ENCODE data around the gene LACTBL1.
A peak's percentile ranks its signal among the peaks of the same experiment; 100 is the strongest.
"Not testable (repeated sequence)": the region's sequence is repeated elsewhere in the genome, so short reads cannot be mapped to it uniquely, and the experiment has no call there.

LACTBL1 gene

DNA sequence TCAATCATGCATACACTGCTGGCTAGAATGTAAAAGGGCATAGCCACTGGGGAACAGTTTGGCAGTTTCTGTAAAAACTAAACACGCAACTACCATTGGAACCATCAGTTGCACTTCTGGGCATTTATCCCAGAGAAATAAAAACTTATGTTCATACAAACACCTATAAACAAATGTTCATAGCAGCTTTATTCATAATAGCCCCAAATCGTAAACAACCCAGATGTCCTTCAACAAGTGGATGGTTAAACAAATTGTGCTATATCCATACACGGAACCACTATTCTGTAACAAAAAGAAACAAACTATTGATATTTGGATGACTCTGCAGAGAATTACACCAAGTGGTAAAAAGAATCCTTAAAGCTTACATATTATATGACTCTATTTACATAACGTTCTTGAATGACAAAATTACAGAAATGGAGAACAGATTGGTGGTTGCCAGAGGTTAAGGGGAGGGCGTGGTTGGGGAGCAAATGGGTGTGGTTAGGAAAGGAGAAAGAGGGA is 22.8 kb downstream of the LACTBL1 start:
- DNase-seq (ENCODE audit: extremely low read depth in 1 of 2, low read depth in 1 of 2) = no peak

DNA sequence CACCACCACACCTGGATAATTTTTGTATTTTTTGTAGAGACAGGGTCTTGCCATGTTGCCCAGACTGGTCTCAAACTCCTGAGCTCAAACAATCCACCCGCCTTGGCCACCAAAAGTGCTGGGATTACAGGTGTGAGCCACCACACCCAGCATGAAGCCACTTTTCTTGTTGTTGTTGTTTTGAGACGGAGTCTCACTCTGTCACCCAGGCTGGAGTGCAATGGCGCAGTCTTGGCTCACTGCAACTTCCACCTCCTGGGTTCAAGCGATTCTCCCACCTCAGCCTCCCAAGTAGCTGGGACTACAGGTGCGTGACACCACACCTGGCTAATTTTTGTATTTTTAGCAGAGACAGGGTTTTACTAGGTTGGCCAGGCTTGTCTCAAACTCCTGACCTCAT is 27.5 kb downstream of the LACTBL1 start:
- DNase-seq (ENCODE audit: extremely low read depth in 1 of 2, low read depth in 1 of 2) = not testable (repeated sequence)

DNA sequence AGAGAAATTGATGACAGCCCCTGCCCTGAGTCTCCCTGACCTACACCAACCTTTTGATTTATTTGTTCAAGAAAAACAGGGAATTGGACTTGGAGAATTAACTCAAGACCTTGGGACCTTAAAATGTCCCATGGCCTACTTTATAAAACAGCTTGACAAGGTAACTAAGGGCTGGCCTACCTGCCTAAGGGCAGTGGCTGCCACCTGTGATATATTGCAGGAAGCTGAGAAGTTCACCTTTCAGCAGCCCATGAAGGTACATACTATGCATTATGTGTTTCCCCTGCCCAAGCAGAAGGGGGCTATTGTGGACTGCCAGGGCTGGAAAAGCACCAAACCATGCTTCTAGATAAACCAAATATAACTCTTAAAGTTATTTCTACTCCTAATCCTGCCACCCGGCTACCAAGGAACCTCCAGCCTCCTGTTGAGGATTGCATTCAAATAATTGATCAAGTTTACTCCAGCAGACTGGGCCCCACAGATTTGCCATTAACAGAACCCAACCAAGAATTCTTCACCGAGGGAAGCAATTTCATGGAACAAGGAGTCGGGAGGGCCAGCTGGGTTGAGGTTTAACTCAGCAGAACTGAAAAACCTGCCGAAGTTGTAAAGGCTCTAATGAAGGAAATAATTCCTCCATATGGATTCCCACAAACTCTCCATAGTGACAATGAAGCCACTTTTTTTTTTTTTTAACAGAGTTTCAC is 28.2 kb downstream of the LACTBL1 start:
- DNase-seq (ENCODE audit: extremely low read depth in 1 of 2, low read depth in 1 of 2) = no peak

DNA sequence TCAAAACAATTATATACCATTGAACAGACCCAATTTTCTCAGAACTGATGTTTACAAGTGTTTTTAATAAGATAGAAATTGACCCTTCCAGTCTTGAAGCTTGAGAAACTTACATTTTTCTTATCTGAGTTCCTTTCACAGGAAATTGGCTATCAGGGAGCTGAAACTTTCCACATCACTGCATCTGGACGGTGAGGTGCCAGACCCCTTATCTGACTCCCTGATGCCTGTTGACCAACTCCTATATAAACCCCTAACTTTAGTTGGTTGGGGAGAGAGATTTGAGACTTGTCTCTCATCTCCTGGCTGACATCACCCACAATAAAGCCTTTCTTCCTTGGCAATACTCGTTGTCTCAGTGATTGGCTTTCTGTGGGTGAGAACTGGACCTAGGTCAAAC is 31.4 kb downstream of the LACTBL1 start:
- DNase-seq (ENCODE audit: extremely low read depth in 1 of 2, low read depth in 1 of 2) = no peak

DNA sequence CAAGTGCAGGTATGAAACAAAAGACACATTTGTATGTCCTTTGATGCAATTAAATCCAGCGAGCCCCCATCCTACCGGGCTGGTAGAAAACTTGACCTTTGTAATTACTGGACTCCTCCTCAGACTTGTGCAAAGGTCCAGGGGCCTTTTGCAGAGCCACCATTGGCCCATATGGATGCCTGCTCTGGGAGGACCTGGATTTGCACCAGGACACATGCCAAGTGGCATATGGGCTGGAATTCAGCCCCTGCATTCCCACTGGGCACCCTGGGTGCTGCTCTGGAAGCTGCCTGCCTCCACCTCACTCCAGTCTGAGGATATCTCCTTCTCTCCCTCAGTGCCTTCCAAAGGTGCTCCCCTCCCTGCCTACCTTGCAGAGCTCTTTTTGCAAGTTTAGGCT is 36.0 kb downstream of the LACTBL1 start:
- DNase-seq (ENCODE audit: extremely low read depth in 1 of 2, low read depth in 1 of 2) = no peak

DNA sequence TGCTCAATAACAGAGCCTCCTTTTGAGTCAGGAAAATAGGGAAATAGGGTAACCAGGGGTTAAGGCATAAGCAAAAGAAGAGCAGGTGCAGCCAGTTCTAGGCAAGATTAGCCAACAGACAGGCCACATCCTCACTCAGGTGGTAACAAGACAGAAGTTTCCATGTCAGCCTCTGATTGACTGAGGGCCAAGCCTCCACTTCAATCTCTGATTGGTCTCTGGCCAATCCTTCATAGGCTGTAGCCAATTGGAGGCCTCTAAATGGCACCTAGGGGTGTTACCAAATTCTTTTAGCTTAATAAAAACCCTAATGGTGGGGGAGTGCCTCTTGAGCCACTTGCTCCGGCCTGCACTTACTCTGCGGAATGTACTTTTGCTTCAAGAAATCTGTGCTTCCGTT is 37.2 kb downstream of the LACTBL1 start:
- no peak for DNase-seq (ENCODE audit: extremely low read depth in 1 of 2, low read depth in 1 of 2)

DNA sequence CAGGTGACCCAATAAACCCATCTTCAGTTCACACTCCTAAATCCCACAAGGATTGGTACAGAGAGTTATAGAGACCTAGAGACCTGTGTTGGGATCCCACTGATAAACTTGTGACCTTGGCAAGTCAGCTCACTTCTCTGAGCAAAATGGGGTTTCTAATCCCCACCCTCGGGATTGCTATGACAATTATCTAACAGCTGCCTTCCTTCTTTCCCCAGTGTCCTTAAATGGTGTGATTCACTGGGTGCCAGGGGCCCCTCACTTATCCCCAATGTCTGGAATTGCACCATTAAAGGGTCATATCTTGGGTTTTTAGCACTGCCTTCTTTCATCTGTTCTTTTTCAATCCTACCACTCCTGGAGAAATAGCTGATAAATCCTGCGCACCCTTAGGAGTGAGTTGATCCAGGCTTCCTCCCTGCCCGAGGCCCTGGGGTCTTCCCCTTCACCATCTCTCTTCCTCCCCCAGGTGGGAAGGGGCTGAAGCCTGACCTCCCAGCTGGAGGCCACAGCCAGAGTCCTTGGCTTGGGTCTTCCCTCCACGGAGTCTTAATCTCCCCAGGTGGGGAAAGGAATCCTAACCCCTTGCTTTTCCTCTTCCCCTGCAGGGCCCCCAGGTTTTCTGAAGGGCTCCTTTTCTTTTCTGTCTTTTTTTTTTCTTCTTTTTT is 39.7 kb downstream of the LACTBL1 start:
- no peak for DNase-seq (ENCODE audit: extremely low read depth in 1 of 2, low read depth in 1 of 2)

DNA sequence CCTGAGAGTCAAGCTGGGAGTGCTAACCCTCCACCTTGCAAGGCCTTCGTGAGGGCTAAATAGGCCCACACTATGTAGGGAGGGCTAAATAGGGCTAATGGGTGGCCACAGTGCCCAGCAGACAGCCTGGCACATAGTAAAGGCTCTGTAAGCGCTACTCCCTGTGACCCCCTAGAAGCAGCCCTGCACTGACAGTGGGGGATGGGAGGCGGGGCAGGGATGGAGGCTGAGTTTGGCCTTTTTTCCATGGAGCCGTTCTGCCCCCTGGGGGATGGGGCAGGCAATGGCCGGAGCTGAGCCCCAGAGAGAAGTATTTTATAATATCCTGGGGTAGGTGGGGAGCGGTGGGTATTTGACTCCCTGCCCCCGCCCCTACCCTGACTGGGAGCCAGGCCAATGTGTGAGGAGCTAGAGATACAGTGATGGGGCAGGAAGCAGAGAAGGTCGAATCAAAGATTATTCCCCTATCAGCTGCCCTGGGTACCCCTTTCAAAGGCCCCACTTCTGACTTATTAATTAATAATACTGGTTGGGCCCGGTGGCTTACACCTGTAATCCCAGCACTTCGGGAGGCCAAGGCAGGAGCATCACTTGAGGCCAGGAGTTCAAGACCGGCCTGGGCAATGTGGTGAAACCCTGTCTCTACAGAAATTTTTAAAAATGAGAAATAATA is 42.3 kb downstream of the LACTBL1 start:
- peak; percentile 2 to 10 for DNase-seq (ENCODE audit: extremely low read depth in 1 of 2, low read depth in 1 of 2)

DNA sequence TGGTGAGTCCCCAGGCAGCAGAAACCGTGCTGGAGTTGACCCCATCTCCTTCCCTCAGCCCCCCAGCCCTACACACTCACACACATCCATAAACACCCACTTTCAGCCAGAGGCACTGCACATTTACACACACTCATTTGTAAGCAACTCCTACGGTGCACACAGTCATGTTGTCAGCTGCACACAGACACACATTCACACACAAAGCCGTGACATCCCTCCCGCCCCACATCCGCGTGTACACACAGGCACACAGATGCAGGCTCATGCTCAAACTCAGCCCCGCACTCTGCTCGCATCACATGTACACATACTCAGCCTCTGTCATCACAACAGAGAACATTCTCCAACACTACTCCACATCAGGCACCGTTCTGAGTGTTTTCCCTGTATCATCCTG is 47.6 kb downstream of the LACTBL1 start:
- no peak for DNase-seq (ENCODE audit: extremely low read depth in 1 of 2, low read depth in 1 of 2)

DNA sequence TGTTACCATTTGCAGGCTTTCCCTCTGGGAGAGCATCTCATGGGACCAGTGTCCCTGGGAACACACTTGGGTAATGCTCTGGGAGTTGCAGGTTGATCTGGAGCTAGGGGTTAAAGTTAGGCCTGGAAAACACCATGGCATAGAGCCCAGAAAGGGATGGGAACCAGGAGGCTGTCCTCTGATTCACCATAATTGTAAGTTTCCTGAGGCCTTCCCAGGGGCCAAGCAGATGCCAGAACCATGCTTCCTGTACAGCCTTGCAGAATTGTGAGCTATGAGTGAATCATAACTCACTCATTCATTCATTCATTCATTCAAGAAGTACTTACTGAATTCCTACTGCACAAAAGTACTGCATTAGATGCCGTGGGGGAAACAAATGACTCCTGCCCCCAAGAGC is 50.0 kb downstream of the LACTBL1 start:
- no peak for DNase-seq (ENCODE audit: extremely low read depth in 1 of 2, low read depth in 1 of 2)

DNA sequence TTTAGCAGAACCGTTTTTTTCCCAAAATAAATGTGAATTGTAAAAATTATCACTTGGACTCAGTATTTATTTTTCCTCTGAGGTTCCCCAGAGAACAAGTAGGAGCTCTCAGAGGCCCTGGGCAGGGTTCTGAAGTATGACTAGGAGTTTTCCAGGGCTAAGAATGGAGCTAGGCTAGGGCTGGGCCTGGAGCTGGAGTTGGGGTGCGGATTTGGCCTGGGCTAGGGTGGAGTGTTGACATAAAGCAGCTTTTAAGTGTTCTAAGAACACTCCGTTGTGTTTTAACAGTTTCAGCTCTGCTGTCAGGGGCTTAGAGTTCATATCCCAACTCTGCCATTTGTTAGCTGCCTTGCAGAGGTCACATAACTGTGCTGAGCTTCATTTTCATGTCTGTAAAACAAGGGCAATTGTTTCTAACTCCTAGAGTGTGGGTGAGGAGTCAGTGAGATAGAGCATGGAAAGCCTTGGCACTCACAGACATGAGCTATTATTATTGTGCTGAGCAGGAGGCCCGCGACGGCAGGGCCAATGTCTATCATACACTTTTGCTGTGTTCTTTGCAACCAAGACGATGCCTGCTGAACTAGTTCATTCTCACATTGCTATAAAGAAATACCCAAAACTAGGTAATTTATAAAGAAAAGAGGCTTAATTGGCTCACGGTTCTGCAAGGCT is 51.1 kb downstream of the LACTBL1 start:
- DNase-seq (ENCODE audit: extremely low read depth in 1 of 2, low read depth in 1 of 2) = no peak

DNA sequence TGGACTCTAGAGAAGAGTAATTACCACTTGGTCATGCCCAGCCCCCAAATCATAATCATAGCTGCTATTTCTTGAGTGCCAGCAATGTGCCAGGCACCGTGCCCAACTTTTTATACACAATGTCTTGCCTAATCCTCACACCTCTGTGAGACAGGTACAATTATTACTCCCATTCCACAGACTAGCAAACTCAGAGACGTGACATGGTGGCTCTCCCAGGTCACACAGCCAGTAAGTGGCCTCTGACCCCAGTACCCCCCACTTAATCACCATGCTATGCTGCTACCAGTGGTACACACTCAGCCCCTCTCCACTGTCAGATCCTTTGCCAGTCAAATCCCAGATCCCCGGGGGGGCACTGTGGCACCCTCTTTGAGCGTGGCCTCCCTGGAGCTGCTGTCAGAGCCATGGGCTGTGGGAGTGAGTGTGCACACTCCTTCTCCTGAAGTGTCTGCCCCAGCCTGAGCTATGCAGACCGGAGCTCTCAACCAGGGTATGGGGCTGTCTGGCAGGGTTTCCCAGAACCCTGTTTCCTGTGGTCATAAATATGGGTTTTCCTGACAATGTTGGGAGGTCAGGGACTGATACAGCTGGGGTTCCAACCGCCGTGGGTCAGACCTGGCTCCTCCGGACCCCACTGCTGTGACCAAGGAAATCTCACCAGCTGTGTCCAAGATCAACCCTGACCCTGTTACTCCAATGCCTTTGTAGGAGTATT is 51.8 kb downstream of the LACTBL1 start:
- no peak for DNase-seq (ENCODE audit: extremely low read depth in 1 of 2, low read depth in 1 of 2)

DNA sequence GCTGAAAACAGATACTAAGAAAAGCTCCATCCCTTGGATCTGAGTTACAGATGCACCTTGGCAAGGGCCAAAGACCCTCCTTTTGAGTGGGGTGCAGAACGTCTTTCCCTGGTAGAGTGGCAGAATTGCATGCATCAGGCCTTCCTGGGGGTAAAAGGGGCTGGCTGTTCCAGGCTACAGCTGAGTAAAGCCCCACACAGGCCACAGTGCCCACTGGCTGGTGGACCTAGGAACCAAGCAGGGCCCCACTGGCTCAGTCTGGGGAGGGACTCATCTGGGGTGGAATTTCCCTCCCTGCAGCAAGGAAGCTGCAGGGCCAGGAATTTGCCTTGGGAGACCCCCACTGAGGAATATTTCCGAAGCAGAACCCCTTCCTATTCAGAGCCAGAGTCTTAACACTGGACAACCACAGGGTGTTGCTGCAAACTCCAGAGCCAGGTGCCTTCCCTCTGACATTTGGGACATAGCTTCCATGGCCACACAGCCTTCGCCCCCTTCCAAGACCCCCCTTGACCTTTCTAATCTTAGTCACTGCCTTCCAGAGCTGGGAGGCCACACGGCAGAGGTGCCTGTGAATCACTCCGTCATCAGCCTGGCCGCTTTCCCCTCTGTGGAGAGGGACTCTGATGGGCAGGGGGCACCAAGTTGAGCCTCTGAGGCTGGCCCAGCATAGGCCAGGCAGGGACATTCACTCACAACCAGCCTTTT is 52.5 kb downstream of the LACTBL1 start:
- DNase-seq (ENCODE audit: extremely low read depth in 1 of 2, low read depth in 1 of 2) = no peak

DNA sequence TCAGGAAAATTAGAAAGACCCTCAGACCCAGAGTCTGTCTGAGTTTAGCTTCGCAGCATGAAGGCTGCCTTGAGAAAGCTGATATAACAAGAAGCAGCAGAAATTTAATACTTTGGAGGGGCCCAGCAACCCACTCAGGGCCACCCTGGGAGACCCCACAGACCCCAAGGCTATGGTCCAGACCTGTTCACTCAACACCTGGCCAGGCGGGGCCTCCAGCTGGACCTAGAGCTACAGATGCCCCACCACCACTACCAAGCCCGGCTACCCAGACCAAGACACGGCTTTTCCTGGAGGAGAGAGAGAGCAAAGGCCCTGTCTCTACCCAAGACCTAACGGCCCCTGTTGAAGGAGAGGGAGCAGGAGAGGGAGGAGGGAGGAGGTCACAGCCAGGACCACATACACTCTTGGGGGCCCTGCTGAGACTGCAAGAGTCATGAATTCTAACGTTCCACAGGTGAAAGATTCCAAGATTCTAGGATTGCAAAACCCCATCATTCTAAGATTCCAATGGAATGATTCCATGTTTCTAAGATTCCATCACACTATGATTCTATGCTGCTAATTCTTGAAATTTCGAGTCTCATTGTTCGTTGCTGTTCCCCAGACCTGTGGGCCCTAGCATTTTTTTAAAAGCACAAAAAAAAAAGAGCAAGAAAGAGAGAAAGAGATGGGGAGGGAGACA is 53.2 kb downstream of the LACTBL1 start:
- DNase-seq (ENCODE audit: extremely low read depth in 1 of 2, low read depth in 1 of 2) = no peak

DNA sequence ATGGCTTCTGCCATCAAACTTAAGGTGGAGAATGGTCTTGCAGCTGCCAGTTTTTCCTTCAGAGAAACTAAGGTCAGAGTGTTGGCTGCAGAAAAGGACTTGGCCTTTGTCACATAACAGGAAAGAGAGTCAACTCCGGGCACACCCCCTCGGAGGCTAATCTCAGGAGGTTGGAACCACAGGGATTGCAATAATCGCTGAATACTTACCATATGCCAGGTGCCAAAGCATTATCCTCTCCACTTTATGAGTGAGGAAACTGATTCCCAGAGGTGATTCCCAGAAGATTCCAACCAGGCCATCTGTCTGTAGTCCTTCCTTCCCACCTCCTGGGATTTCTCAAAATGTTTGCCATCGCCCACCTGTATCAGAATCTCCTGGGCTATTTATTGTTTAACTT is 54.0 kb downstream of the LACTBL1 start:
- no peak for DNase-seq (ENCODE audit: extremely low read depth in 1 of 2, low read depth in 1 of 2)

DNA sequence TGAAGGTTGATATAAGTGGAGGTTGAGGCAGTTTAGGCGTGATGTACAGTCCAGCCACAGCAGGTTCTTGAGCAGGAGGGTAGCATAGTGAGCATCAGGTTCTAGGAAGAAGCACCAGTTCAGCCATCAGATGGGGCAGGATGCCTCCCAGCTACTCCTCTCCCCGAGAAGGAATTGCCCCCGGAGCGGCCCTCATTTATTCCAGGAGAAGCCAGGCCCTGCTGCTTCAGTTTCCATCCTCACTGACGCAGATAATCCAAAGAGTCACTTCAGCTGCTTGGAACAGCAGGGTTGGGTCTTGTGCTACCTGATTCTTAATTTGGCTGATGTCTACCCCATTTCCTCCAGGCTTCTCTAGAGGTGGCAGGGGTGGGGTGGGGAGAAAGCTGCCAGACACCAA is 54.7 kb downstream of the LACTBL1 start:
- DNase-seq (ENCODE audit: extremely low read depth in 1 of 2, low read depth in 1 of 2) = no peak

DNA sequence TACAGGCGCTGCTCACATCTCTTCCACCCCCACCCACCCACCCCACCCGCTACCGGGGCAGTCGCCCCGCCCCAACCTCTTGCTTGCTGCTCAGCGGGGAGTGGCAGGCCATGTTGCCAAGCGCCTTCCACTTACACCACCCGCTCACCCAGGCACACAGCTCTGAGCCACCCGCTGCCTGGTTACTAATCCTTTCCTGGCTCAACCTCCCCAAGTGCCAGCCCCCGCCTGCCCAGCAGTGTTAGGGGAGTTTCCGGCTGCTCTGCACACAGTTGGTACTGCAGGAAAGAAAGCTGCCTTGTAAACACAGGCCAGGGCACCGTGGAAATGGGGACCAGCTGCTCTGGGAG is 56.2 kb downstream of the LACTBL1 start:
- DNase-seq (ENCODE audit: extremely low read depth in 1 of 2, low read depth in 1 of 2) = no peak

DNA sequence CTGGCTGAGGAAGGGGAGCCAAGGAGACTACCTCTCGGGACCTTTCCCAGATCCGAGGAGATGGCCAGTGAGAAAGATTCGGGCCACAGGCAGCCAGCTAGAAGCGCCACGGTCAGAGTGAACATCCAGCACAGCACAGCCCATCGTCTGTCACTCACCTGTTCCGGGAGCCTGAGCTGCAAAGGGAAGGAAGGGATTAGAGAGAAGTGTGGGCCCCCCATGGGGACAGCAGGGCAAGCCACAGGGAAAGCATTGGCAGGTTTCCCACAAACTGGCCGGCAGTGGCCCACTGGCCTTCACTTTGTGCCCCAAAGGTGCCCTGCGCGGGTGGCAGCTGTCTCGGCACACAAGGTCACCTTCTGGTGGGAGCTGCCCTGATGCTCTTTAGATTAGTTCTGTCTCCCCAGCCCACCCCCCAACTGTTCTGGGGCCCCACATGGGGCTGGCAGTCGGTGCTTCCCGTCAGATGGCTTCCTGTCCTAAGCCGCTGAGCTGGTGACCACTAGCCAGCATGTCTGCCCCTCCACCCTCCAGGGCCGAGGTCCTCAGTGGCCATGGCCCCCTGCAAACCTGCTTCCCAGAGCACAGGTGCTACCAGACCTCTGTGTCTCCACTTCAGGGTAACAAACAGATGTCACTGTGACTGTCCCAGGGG is 56.7 kb downstream of the LACTBL1 start:
- DNase-seq (ENCODE audit: extremely low read depth in 1 of 2, low read depth in 1 of 2) = no peak

DNA sequence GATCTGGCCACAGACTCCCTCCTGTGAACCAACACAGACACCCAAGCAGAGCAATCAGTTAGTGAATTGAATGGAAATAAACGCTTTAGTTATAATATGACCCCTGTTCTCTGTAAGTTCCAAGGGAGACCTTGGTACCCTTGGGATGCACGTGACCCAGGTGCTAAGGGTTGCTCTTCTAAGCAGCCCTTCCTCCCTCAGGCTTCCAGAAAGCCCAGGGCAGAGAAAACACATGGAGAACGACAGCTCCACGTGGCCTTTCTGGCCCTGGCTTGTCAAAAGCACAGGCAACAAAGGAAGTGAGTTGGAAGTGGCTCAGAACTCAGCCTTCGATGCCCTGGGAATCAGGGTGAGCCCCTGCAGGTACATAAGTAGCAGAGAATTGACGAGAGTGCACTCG is 57.4 kb downstream of the LACTBL1 start:
- DNase-seq (ENCODE audit: extremely low read depth in 1 of 2, low read depth in 1 of 2) = no peak

Data from stimulated activated CD8-positive, alpha-beta memory T cell treated with anti-CD3 and anti-CD28 coated beads, Interleukin-7, amount 100 ng/mL, for 48 hours (primary cell).